H9 (cell line): ENCODE results near the gene SLC4A11. TPM values are rescaled to one million over a fixed set of nuclear protein-coding genes. Genes with fewer than 3 reads are reported as not detected.

Source experiments
- DNase-seq: peaks from one replicate; pipeline ENCODE4 v3.0.0-alpha.2; 2017
- H2AFZ ChIP-seq: one replicate; pipeline ENCODE4 v1.6.1; 2013; ENCODE audit warnings: mild to moderate bottlenecking, low read length, control low read depth, moderate library complexity
- H2AK5ac ChIP-seq: 2 replicates; pipeline ENCODE4 v1.6.1; 2013; ENCODE audit warnings: low read length, control low read depth, mixed read lengths; ENCODE audit not compliant: insufficient read length
- H2BK120ac ChIP-seq: one replicate; pipeline ENCODE4 v1.6.1; 2013; ENCODE audit warnings: low read depth, mild to moderate bottlenecking, low read length, control low read depth, inconsistent platforms; ENCODE audit not compliant: poor library complexity, severe bottlenecking
- H2BK12ac ChIP-seq: 2 replicates; pipeline ENCODE4 v1.6.1; 2013; ENCODE audit warnings: low read length, control low read depth, mixed read lengths, low read depth; ENCODE audit not compliant: insufficient read length
- H2BK15ac ChIP-seq: 2 replicates; pipeline ENCODE4 v1.6.1; 2013; ENCODE audit warnings: low read depth, low read length, control low read depth
- H2BK20ac ChIP-seq: one replicate; pipeline ENCODE4 v1.6.1; 2013; ENCODE audit warnings: low read depth, mild to moderate bottlenecking, low read length, control low read depth, inconsistent platforms; ENCODE audit not compliant: poor library complexity, severe bottlenecking
- H2BK5ac ChIP-seq: 2 replicates; pipeline ENCODE4 v1.6.1; 2013; ENCODE audit warnings: low read length, control low read depth, mixed read lengths; ENCODE audit not compliant: insufficient read length
- H3K14ac ChIP-seq: 2 replicates; pipeline ENCODE4 v1.6.1; 2013; ENCODE audit warnings: low read length, control low read depth; ENCODE audit not compliant: insufficient read depth
- H3K18ac ChIP-seq: 2 replicates; pipeline ENCODE4 v1.6.1; 2013; ENCODE audit warnings: low read depth, mild to moderate bottlenecking, mixed read lengths, low read length, control low read depth; ENCODE audit not compliant: insufficient read length
- H3K23ac ChIP-seq: 2 replicates; pipeline ENCODE4 v1.6.1; 2013; ENCODE audit warnings: low read length, control low read depth, mixed read lengths, low read depth; ENCODE audit not compliant: insufficient read length
- H3K23me2 ChIP-seq: 2 replicates; pipeline ENCODE4 v1.6.1; 2013; ENCODE audit warnings: low read depth, mild to moderate bottlenecking, mixed read lengths, low read length, control low read depth; ENCODE audit not compliant: insufficient read length, poor library complexity, severe bottlenecking
- H3K27ac ChIP-seq: 2 replicates; pipeline ENCODE4 v1.5.1; 2013; ENCODE audit warnings: low read length, control low read depth, mixed read lengths, low read depth; ENCODE audit not compliant: insufficient read length
- H3K27me3 ChIP-seq: 2 replicates; pipeline ENCODE4 v1.6.1; 2013; ENCODE audit warnings: low read length, control low read depth, inconsistent platforms; ENCODE audit not compliant: insufficient read depth
- H3K4ac ChIP-seq: 2 replicates; pipeline ENCODE4 v1.6.1; 2013; ENCODE audit warnings: low read depth, mild to moderate bottlenecking, control low read depth, inconsistent platforms, low read length, moderate library complexity
- H3K4me1 ChIP-seq: 2 replicates; pipeline ENCODE4 v1.6.1; 2013; ENCODE audit warnings: low read length, control low read depth, inconsistent platforms; ENCODE audit not compliant: insufficient read depth
- H3K4me2 ChIP-seq: 2 replicates; pipeline ENCODE4 v1.6.1; 2013; ENCODE audit warnings: low read length, control low read depth, mixed read lengths; ENCODE audit not compliant: insufficient read length, insufficient read depth
- H3K56ac ChIP-seq: 2 replicates; pipeline ENCODE4 v1.6.1; 2013; ENCODE audit warnings: low read depth, mild to moderate bottlenecking, mixed read lengths, low read length, control low read depth; ENCODE audit not compliant: insufficient read length
- H3K79me1 ChIP-seq: 2 replicates; pipeline ENCODE4 v1.6.1; 2013; ENCODE audit warnings: low read depth, mild to moderate bottlenecking, moderate library complexity, low read length, control low read depth, inconsistent platforms; ENCODE audit not compliant: insufficient read depth, poor library complexity, severe bottlenecking
- H3K79me2 ChIP-seq: 2 replicates; pipeline ENCODE4 v1.6.1; 2013; ENCODE audit warnings: low read length, control low read depth, inconsistent platforms; ENCODE audit not compliant: insufficient read depth
- H3K9ac ChIP-seq: 2 replicates; pipeline ENCODE4 v1.6.1; 2013; ENCODE audit warnings: low read length, control low read depth, mixed read lengths; ENCODE audit not compliant: insufficient read length; ENCODE audit errors: extremely low read depth
- H3K9me3 ChIP-seq: one replicate; pipeline ENCODE4 v1.6.1; 2013; ENCODE audit warnings: low read depth, low read length, inconsistent platforms; ENCODE audit not compliant: control insufficient read depth
- H3T11ph ChIP-seq: one replicate; pipeline ENCODE4 v1.6.1; 2013; ENCODE audit warnings: mild to moderate bottlenecking, low read length, control low read depth, inconsistent platforms
- H4K20me1 ChIP-seq: one replicate; pipeline ENCODE4 v1.6.1; 2013; ENCODE audit not compliant: control insufficient read depth, insufficient read length, insufficient read depth
- H4K5ac ChIP-seq: 2 replicates; pipeline ENCODE4 v1.6.1; 2013; ENCODE audit warnings: low read depth, mild to moderate bottlenecking, mixed read lengths, low read length, control low read depth; ENCODE audit not compliant: insufficient read length
- H4K8ac ChIP-seq: replicated peaks from 2 replicates; pipeline ENCODE4 v1.6.1; 2013; ENCODE audit warnings: low read length, control low read depth, mixed read lengths, low read depth; ENCODE audit not compliant: insufficient read length
- H4K91ac ChIP-seq: 2 replicates; pipeline ENCODE4 v1.6.1; 2013; ENCODE audit warnings: low read depth, mild to moderate bottlenecking, moderate library complexity, mixed read lengths, low read length, control low read depth; ENCODE audit not compliant: insufficient read length
- H3K27ac Mint-ChIP-seq, 3 experiments: 2 replicates in 2 of 3; 3 replicates in 1 of 3; pipeline ENCODE4 v1.8.0; 2020 to 2021; ENCODE audit warnings: mixed read lengths in 3 of 3, mild to moderate bottlenecking in 1 of 3, moderate library complexity in 1 of 3
- H3K27me3 Mint-ChIP-seq: 2 replicates; pipeline ENCODE4 v1.8.0; 2021; ENCODE audit warnings: low read depth, mild to moderate bottlenecking, moderate library complexity, mixed read lengths
- H3K36me3 Mint-ChIP-seq, 3 experiments: 2 replicates in 2 of 3; 3 replicates in 1 of 3; pipeline ENCODE4 v1.8.0; 2020 to 2021; ENCODE audit warnings: low read depth in 3 of 3, mixed read lengths in 3 of 3; ENCODE audit not compliant: insufficient read depth in 1 of 3
- H3K4me1 Mint-ChIP-seq, 2 experiments: 2 replicates each; pipeline ENCODE4 v1.8.0; 2020; ENCODE audit warnings: mixed read lengths in 2 of 2
- H3K4me3 Mint-ChIP-seq, 2 experiments: 2 replicates in 1 of 2; 3 replicates in 1 of 2; pipeline ENCODE4 v1.8.0; 2020 to 2021; ENCODE audit warnings: mild to moderate bottlenecking in 2 of 2, mixed read lengths in 2 of 2, moderate library complexity in 1 of 2
- H3K9me3 Mint-ChIP-seq, 2 experiments: 2 replicates in 1 of 2; 3 replicates in 1 of 2; pipeline ENCODE4 v1.8.0; 2020; ENCODE audit warnings: mild to moderate bottlenecking in 2 of 2, mixed read lengths in 2 of 2, moderate library complexity in 1 of 2
- WGBS: extraction: QIAGEN DNeasy Blood & Tissue Kit; methylation state at CpG from one replicate; pipeline ENCODE4 v1.1.7; 2013; ENCODE audit warnings: missing lambda C conversion rate, low lambda C conversion rate, mixed read lengths; ENCODE audit not compliant: insufficient read length; ENCODE audit errors: extremely low coverage; 5-methylcytosine and 5-hydroxymethylcytosine counted together
- total RNA-seq: library from RNA; stranded (reverse); gene quantifications from 2 replicates; pipeline ENCODE4 v1.2.1, GENCODE V29; 2021
- TF ChIP-seq, protein P1 (sequence below): fragments of 200-600 bp; sonication (generic); conservative IDR thresholded peaks from 3 replicates; pipeline ENCODE4 v1.8.0; 2021; ENCODE audit warnings: antibody characterized with exemption, mild to moderate bottlenecking

SLC4A11 gene
- total RNA-seq, 1 experiment from 2014 or later: 29.4 TPM

DNA sequence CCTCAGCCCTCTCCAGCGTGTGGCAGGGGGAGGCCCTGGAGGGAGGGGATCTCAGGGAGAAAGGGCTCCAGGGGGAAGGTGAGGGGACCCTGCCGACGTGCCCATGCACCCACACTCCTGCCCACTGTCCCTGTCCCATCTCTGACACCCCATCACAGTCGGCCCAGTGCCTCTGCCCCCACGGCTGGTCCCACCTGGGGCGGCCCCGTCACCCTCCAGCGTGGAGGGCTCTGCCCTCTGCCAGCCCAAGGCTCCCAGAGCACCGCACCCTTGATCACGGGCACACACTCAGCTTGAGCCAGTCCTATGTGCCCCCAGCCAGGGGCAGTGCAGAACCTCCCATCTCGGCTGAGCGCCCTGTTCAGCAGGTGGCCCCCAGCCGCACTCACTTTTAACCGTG, 9.2 kb downstream of the SLC4A11 start:
- Histone ChIP-seq H4K20me1 (no peaks in the 10 kb centered on the region), H3K56ac (no peak overlapping the region), H2BK120ac (no peak overlapping the region), H3K79me2 (no peaks in the 10 kb centered on the region), H3T11ph (no peak overlapping the region), H3K18ac (no peak overlapping the region), H3K23ac (no peak overlapping the region), H2AFZ (no peak overlapping the region), H2BK20ac (no peak overlapping the region), H3K79me1 (no peaks in the 10 kb centered on the region), H2AK5ac (no peak overlapping the region), H4K91ac (no peak overlapping the region), H3K23me2 (no peaks in the 10 kb centered on the region), H3K27ac (no peak overlapping the region), H3K27me3 (no peaks in the 10 kb centered on the region), H4K5ac (no peak overlapping the region), H2BK12ac (no peak overlapping the region), H3K14ac (no peak overlapping the region), H2BK5ac (no peak overlapping the region), H3K9me3 (no peaks in the 10 kb centered on the region), H3K4me2 (no peak overlapping the region), H2BK15ac (no peak overlapping the region), H3K4ac (no peak overlapping the region), H4K8ac (no peak overlapping the region), H3K9ac (no peak overlapping the region), H3K4me1 (no peaks in the 10 kb centered on the region)
- no peaks in the 10 kb centered on the region for H3K9me3 Mint-ChIP-seq
- no CpG with 5 or more reads among the region's 14 CpGs for WGBS
- no peak overlapping the region for H3K4me3 Mint-ChIP-seq
- TF ChIP-seq, protein P1, sequence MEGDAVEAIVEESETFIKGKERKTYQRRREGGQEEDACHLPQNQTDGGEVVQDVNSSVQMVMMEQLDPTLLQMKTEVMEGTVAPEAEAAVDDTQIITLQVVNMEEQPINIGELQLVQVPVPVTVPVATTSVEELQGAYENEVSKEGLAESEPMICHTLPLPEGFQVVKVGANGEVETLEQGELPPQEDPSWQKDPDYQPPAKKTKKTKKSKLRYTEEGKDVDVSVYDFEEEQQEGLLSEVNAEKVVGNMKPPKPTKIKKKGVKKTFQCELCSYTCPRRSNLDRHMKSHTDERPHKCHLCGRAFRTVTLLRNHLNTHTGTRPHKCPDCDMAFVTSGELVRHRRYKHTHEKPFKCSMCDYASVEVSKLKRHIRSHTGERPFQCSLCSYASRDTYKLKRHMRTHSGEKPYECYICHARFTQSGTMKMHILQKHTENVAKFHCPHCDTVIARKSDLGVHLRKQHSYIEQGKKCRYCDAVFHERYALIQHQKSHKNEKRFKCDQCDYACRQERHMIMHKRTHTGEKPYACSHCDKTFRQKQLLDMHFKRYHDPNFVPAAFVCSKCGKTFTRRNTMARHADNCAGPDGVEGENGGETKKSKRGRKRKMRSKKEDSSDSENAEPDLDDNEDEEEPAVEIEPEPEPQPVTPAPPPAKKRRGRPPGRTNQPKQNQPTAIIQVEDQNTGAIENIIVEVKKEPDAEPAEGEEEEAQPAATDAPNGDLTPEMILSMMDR: no peak
- H3K27me3 Mint-ChIP-seq: no peaks in the 10 kb centered on the region
- peak overlapping the region in 1 of 3 experiments; percentile 62; a peak in 1 of 7 replicates for H3K27ac Mint-ChIP-seq
- DNase-seq: no peak
- H3K36me3 Mint-ChIP-seq: peaks cover 4 to 40% (median 8%) of the 10 kb centered on the region in 3 experiments; a peak in 4 of 7 replicates
- no peaks in the 10 kb centered on the region for H3K4me1 Mint-ChIP-seq
